Left lung (tissue), 10 donors: ENCODE measurements around the gene HLA-DQB1. TPM values are rescaled to one million over a fixed set of nuclear protein-coding genes. Genes with fewer than 3 reads are reported as not detected.
A peak's percentile ranks its signal among the peaks of the same experiment; 100 is the strongest.

Experiments
- ATAC-seq: fragments of 200-7000 bp; cut with Tn5 transposase; one replicate; pipeline ENCODE4 v1.9.1; 2020; ENCODE audit warnings: moderate library complexity
- DNase-seq, 4 donors: peaks; one replicate each; pipeline ENCODE4 v3.0.0-alpha.2; 2013 to 2020
- H3K27ac ChIP-seq, 2 donors: fragments of 200-600 bp; sonication (generic) in 1 of 2; one replicate each; pipeline versions ENCODE4 v1.5.0 to v1.8.0; 2020 to 2021
- H3K27me3 ChIP-seq, 2 donors: fragments of 200-600 bp; sonication (generic) in 1 of 2; one replicate each; pipeline versions ENCODE4 v1.5.0 to v1.8.0; 2020 to 2021
- H3K36me3 ChIP-seq, 2 donors: fragments of 200-600 bp; sonication (generic) in 1 of 2; one replicate each; pipeline versions ENCODE4 v1.5.0 to v1.8.0; 2020 to 2021
- H3K4me1 ChIP-seq, 2 donors: fragments of 200-600 bp; one replicate each; pipeline ENCODE4 v1.8.0; 2021
- H3K4me3 ChIP-seq, 2 donors: fragments of 200-600 bp; sonication (generic) in 1 of 2; one replicate each; pipeline versions ENCODE4 v1.5.0 to v1.8.0; 2020 to 2021; ENCODE audit warnings: mild to moderate bottlenecking in 1 of 2
- H3K9me3 ChIP-seq, 2 donors: fragments of 200-600 bp; sonication (generic) in 1 of 2; one replicate each; pipeline versions ENCODE4 v1.5.0 to v1.8.0; 2020 to 2021
- intact Hi-C, 2 donors: fragments of 100-400 bp; cut with DNase I; formaldehyde crosslinking; loops; one replicate each; pipeline versions ENCODE4 v1.11.2 to v1.14.2; 2022
- polyA plus RNA-seq, 6 donors: library from polyadenylated mRNA; unstranded; fragments of 120-200 nt; gene quantifications; one replicate each; pipeline ENCODE4 v1.2.1, GENCODE V29; 2013; ENCODE audit not compliant: insufficient read length in 6 of 6
- total RNA-seq, 2 donors: library from RNA; stranded (reverse); fragmentation: NEBNext Ultra II Directional; extraction: Animal tissue kit (Norgen Biotek cat#: 25700); gene quantifications; one replicate each; pipeline ENCODE4 v1.2.1, GENCODE V29; 2021
- TF ChIP-seq, protein P1 (sequence below), 2 donors: fragments of 200-600 bp; sonication (generic) in 1 of 2; IDR thresholded peaks; one replicate each; pipeline versions ENCODE4 v1.5.0 to v1.8.0; 2021; ENCODE audit warnings: antibody characterized with exemption in 2 of 2
- donor health status: DM: no; HTN: yes; CAD: no.
- donor health status: DM: no; HTN: no; CAD: no.

HLA-DQB1 gene
- total and polyA plus RNA-seq, 8 donors = 2.8 to 172 (median 6.8) TPM

DNA sequence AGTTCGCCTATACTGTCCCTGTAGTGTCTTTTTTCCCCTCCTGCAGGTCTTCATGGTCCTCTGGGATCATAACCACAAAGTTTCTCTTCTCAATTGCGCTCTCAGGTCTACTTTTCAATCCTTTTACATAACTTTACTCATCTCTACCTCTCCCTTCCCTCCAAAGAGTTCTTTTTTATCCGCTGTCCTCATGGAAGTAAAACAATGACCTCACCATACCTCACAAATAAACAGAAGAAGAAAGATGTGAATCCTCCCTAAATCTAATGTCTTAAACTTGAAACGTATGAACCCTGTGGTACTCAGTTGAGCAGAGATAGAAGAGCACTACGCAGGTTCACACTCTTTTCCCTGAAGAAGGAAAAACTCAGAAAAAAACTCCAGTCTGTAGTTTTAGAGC lies 41.3 kb downstream of the HLA-DQB1 start:
- H3K4me1 ChIP-seq = peaks cover 0 to 18% of the 10 kb centered on the region in 2 donors
- no peak for ATAC-seq

DNA sequence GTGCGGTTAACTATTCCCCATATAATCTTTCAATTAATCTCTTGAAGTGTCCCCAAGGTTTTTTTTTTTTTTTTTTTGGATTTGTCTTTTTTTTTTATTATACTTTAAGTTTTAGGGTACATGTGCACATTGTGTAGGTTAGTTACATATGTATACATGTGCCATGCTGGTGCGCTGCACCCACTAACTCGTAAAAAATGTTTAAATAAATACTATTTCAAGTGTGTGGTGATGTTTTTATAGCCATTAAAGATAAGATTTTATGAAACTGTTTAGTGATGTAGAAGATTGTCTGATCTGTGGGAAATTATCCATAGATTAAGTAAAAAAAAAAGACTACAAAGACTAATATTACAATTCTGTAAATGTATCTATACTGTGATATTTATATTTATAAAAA lies 41.9 kb downstream of the HLA-DQB1 start:
- peaks cover 0 to 18% of the 10 kb centered on the region in 2 donors for H3K4me1 ChIP-seq
- no peaks in the 10 kb centered on the region for H3K27me3 ChIP-seq
- no peaks in the 10 kb centered on the region for H3K9me3 ChIP-seq
- ATAC-seq = no peak
- no peak overlapping the region for H3K4me3 ChIP-seq
- no peak for DNase-seq
- no peaks in the 10 kb centered on the region for H3K36me3 ChIP-seq
- TF ChIP-seq, protein P1, sequence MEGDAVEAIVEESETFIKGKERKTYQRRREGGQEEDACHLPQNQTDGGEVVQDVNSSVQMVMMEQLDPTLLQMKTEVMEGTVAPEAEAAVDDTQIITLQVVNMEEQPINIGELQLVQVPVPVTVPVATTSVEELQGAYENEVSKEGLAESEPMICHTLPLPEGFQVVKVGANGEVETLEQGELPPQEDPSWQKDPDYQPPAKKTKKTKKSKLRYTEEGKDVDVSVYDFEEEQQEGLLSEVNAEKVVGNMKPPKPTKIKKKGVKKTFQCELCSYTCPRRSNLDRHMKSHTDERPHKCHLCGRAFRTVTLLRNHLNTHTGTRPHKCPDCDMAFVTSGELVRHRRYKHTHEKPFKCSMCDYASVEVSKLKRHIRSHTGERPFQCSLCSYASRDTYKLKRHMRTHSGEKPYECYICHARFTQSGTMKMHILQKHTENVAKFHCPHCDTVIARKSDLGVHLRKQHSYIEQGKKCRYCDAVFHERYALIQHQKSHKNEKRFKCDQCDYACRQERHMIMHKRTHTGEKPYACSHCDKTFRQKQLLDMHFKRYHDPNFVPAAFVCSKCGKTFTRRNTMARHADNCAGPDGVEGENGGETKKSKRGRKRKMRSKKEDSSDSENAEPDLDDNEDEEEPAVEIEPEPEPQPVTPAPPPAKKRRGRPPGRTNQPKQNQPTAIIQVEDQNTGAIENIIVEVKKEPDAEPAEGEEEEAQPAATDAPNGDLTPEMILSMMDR (IDR thresholded peaks at IDR 0.05) = no peak
- no peak overlapping the region for H3K27ac ChIP-seq
- intact Hi-C loops = no loop called here

More for the DNA sequence above, 41.3 kb downstream of the HLA-DQB1 start:
- no peak for DNase-seq
- Histone ChIP-seq H3K36me3 (no peaks in the 10 kb centered on the region), H3K27me3 (no peaks in the 10 kb centered on the region), H3K27ac (no peak overlapping the region), H3K9me3 (no peaks in the 10 kb centered on the region), H3K4me3 (no peak overlapping the region)
- intact Hi-C loops = no loop called here
- TF ChIP-seq, protein P1 (IDR thresholded peaks at IDR 0.05) = no peak

DNA sequence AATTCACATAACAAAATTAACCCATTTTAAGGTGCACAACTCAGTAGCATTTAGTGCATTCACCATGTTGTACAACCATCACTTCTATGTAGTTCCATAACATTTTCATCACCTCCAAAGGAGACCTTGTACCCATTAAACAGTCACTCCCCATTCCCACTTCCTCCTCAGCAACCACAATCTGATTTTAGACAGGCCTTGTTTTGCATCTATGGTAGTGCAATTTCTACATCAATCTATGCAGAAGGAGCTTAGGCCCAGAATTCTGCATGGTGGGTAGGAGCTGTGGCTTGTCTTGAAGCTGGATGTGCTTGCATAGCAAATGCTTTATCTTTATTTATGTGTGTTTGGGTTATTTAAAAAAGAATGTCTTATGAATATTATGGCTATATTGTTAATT lies 42.8 kb downstream of the HLA-DQB1 start:
- no peaks in the 10 kb centered on the region for H3K9me3 ChIP-seq
- H3K4me3 ChIP-seq = no peak overlapping the region
- no peaks in the 10 kb centered on the region for H3K27me3 ChIP-seq
- no peak overlapping the region for H3K27ac ChIP-seq
- H3K36me3 ChIP-seq = no peaks in the 10 kb centered on the region
- intact Hi-C loops = no loop called here
- TF ChIP-seq, protein P1 (IDR thresholded peaks at IDR 0.05) = no peak
- peaks cover 0 to 18% of the 10 kb centered on the region in 2 donors for H3K4me1 ChIP-seq
- no peak for DNase-seq
- ATAC-seq = peak; percentile 15

DNA sequence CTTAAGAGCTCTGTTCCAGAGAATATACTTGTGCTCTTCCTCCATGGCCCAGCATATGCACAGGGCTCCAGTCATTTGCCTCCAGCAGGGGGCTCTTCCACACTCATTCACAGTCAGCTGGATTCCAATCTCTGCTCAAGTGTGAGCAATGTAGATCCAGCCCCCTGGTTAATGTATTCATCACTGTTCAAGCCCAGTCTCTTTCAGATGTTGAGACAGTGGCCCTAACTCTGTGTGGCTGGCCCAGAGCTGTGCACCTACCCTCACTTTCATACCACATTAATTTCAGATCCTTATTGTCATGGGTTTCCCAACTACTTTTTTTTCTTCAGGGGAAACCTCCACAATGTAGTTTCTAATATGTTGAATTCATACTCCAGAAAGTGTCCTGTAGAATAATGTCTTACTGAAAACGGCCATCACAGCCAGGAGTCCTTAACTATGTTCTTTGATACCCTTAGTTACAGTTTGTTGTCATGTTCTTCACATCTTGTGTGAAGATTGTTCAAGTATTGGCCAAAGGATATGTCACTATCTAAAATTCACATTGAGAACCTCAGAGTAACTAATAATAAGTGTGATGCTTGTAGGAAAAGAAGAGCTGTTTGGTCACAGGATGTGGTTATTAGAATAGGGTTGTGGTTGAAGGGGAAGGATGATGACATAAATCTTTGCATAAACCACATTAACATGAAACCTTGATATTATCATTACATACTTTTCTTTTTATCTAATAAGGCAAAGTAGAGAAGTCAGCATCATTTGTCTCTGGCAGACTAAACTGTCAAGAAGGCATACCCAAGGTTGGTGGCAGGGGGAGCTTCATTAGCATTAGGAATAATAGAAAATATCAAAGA lies 43.7 kb downstream of the HLA-DQB1 start:
- H3K4me3 ChIP-seq = no peak overlapping the region
- peak overlapping the region in 1 of 2 donors; percentile 71 for H3K27ac ChIP-seq
- peaks cover 0 to 4% of the 10 kb centered on the region in 2 donors for H3K9me3 ChIP-seq
- DNase-seq (no peak), ATAC-seq (peak; percentile 95)
- intact Hi-C loops = no loop called here
- no peaks in the 10 kb centered on the region for H3K27me3 ChIP-seq
- TF ChIP-seq, protein P1 (IDR thresholded peaks at IDR 0.05) = peak in 1 of 2 donors; percentile 76
- no peaks in the 10 kb centered on the region for H3K36me3 ChIP-seq
- H3K4me1 ChIP-seq = peaks cover 0 to 18% of the 10 kb centered on the region in 2 donors

DNA sequence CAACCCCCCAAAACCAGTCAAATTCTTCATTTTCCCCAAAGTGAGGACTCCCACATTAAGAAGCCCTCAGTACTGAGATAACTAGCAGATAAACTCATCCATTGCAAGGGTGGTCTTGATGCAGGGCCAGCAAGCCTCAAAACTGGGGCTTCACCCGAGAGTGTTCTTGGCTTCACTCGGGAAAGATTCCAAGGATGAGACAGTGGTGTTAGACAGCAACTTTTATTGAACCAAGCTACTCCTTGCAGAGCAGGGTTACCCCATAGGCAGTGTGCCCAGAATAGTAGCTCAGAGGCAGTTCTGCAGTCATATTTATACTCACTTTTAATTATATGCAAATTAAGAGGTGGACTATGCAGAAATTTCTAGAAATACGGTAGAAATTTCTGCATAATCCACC lies 45.1 kb downstream of the HLA-DQB1 start:
- Histone ChIP-seq H3K27ac (no peak overlapping the region), H3K4me1 (peaks cover 0 to 18% of the 10 kb centered on the region in 2 donors), H3K9me3 (peaks cover 0 to 5% of the 10 kb centered on the region in 2 donors), H3K4me3 (no peak overlapping the region), H3K36me3 (no peaks in the 10 kb centered on the region), H3K27me3 (no peaks in the 10 kb centered on the region)
- ATAC-seq = no peak
- intact Hi-C loops = no loop called here
- no peak for DNase-seq
- TF ChIP-seq, protein P1 (IDR thresholded peaks at IDR 0.05) = no peak
